SK-N-SH treated with all-trans-retinoic acid at 6 μM for 48 hours (cell line): ENCODE results near the gene ASPDH.

ENCODE experiments used
- RARB ChIP-seq: fragments of 250-450 bp; sonication (Bioruptor Pico); IDR thresholded peaks from 2 replicates; pipeline ENCODE4 v1.8.0; 2021; ENCODE audit warnings: mild to moderate bottlenecking, moderate library complexity
- TF ChIP-seq, protein P1 (sequence below): fragments of 250-450 bp; sonication (Bioruptor Pico); IDR thresholded peaks from 2 replicates; pipeline ENCODE4 v1.5.1; 2021; ENCODE audit warnings: mild to moderate bottlenecking, moderate library complexity

The ASPDH gene

GRCh38 chr19:50462970-50463369, 50.7 kb downstream of the ASPDH start (continued):
- TF ChIP-seq, protein P1, sequence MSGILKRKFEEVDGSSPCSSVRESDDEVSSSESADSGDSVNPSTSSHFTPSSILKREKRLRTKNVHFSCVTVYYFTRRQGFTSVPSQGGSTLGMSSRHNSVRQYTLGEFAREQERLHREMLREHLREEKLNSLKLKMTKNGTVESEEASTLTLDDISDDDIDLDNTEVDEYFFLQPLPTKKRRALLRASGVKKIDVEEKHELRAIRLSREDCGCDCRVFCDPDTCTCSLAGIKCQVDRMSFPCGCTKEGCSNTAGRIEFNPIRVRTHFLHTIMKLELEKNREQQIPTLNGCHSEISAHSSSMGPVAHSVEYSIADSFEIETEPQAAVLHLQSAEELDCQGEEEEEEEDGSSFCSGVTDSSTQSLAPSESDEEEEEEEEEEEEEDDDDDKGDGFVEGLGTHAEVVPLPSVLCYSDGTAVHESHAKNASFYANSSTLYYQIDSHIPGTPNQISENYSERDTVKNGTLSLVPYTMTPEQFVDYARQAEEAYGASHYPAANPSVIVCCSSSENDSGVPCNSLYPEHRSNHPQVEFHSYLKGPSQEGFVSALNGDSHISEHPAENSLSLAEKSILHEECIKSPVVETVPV (CRISPR knock-in tag): no peak
- no peak for TF ChIP-seq RARB (CRISPR knock-in tag)
